ENCODE measurements around the gene KCNE2. TPM values are rescaled to one million over a fixed set of nuclear protein-coding genes. Genes with fewer than 3 reads are reported as not detected.

The KCNE2 gene
- total RNA-seq, 1 donor from 2014 or later, result 0.61 TPM

- H3K4me1 Mint-ChIP-seq, result peaks cover 27% of the 10 kb centered on the region
- H3K36me3 Mint-ChIP-seq (ENCODE audit: low read depth), result no peaks in the 10 kb centered on the region
- no peak for DNase-seq (ENCODE audit: low read depth, low spot score)
- TF ChIP-seq CTCF (conservative IDR thresholded peaks at IDR 0.05), result no peak
- no peaks in the 10 kb centered on the region for H3K27me3 Mint-ChIP-seq (ENCODE audit: low read depth)
- no peak overlapping the region for H3K4me3 Mint-ChIP-seq
- H3K27ac Mint-ChIP-seq (ENCODE audit: unreplicated experiment), result peak overlapping the region; percentile 75
- peaks cover 3% of the 10 kb centered on the region for H3K9me3 Mint-ChIP-seq
Observed at GRCh38 chr21:34344584-34344983, 19.2 kb upstream of the KCNE2 start.

GRCh38 chr21:34345091-34345871, 18.5 kb upstream of the KCNE2 start:
- Mint-ChIP-seq H3K4me1 (peaks cover 27% of the 10 kb centered on the region), H3K27ac (ENCODE audit: unreplicated experiment) (no peak overlapping the region), H3K4me3 (no peak overlapping the region), H3K27me3 (ENCODE audit: low read depth) (no peaks in the 10 kb centered on the region), H3K36me3 (ENCODE audit: low read depth) (no peaks in the 10 kb centered on the region), H3K9me3 (peaks cover 3% of the 10 kb centered on the region)
- TF ChIP-seq CTCF (conservative IDR thresholded peaks at IDR 0.05), result no peak
- DNase-seq (ENCODE audit: low read depth, low spot score), result no peak

GRCh38 chr21:34345892-34346291, 17.9 kb upstream of the KCNE2 start:
- Mint-ChIP-seq H3K27ac (ENCODE audit: unreplicated experiment) (no peak overlapping the region), H3K4me3 (no peak overlapping the region), H3K4me1 (peaks cover 27% of the 10 kb centered on the region), H3K36me3 (ENCODE audit: low read depth) (no peaks in the 10 kb centered on the region), H3K9me3 (peaks cover 3% of the 10 kb centered on the region), H3K27me3 (ENCODE audit: low read depth) (no peaks in the 10 kb centered on the region)
- DNase-seq (ENCODE audit: low read depth, low spot score), result no peak
- TF ChIP-seq CTCF (conservative IDR thresholded peaks at IDR 0.05), result no peak

GRCh38 chr21:34348890-34349519, 14.8 kb upstream of the KCNE2 start:
- no peaks in the 10 kb centered on the region for H3K36me3 Mint-ChIP-seq (ENCODE audit: low read depth)
- H3K4me1 Mint-ChIP-seq, result peaks cover 36% of the 10 kb centered on the region
- TF ChIP-seq CTCF (conservative IDR thresholded peaks at IDR 0.05), result no peak
- no peaks in the 10 kb centered on the region for H3K27me3 Mint-ChIP-seq (ENCODE audit: low read depth)
- peaks cover 3% of the 10 kb centered on the region for H3K9me3 Mint-ChIP-seq
- no peak overlapping the region for H3K4me3 Mint-ChIP-seq
- no peak overlapping the region for H3K27ac Mint-ChIP-seq (ENCODE audit: unreplicated experiment)
- DNase-seq (ENCODE audit: low read depth, low spot score), result no peak

- Mint-ChIP-seq H3K36me3 (ENCODE audit: low read depth) (no peaks in the 10 kb centered on the region), H3K4me3 (no peak overlapping the region), H3K27me3 (ENCODE audit: low read depth) (no peaks in the 10 kb centered on the region), H3K27ac (ENCODE audit: unreplicated experiment) (no peak overlapping the region), H3K9me3 (peaks cover 3% of the 10 kb centered on the region), H3K4me1 (peaks cover 36% of the 10 kb centered on the region)
- peak; percentile 76 for TF ChIP-seq CTCF (conservative IDR thresholded peaks at IDR 0.05)
- DNase-seq (ENCODE audit: low read depth, low spot score), result peak; percentile 37
Observed at GRCh38 chr21:34351786-34352241, 12.0 kb upstream of the KCNE2 start.

All from neural crest cell (in vitro differentiated cells).